Stimulated activated CD4-positive, alpha-beta T cell treated with anti-CD3 and anti-CD28 coated beads, Interleukin-1b, Interleukin-23, amount 100 ng/mL, for 4 hours (primary cell): ENCODE results near the gene TCF4.
"Not testable (repeated sequence)": the region's sequence is repeated elsewhere in the genome, so short reads cannot be mapped to it uniquely, and the experiment has no call there.

Experiments
- DNase-seq, 2 donors: peaks; one replicate each; pipeline ENCODE4 v3.0.0-alpha.2; 2020; ENCODE audit warnings: low read depth in 2 of 2

The TCF4 gene

DNA sequence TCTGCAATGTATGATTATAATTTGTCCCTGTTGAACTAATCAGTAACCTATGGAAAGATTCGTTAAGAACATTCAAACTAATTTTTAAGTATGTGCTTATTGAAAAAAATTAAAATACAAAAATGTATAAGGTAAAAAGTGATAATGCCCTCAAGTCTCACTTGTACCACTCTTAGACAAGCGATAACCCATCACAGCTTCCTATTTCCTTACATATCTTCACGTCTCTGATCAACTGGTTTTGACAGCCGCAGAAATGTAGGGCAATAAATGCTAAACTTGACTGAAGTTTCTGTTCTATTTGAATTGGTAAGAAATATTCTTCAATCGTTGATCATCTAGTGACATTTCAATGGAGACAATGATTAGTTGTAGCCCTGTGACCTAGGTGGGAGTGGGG lies 112.5 kb downstream of the TCF4 start:
- no peak for DNase-seq

GRCh38 chr18:55473560-55473959 lies 114.4 kb downstream of the TCF4 start:
- no peak for DNase-seq

- no peak for DNase-seq
Observed at GRCh38 chr18:55473058-55473457, 114.9 kb downstream of the TCF4 start.

GRCh38 chr18:55470826-55471225 lies 117.2 kb downstream of the TCF4 start:
- no peak for DNase-seq

DNA sequence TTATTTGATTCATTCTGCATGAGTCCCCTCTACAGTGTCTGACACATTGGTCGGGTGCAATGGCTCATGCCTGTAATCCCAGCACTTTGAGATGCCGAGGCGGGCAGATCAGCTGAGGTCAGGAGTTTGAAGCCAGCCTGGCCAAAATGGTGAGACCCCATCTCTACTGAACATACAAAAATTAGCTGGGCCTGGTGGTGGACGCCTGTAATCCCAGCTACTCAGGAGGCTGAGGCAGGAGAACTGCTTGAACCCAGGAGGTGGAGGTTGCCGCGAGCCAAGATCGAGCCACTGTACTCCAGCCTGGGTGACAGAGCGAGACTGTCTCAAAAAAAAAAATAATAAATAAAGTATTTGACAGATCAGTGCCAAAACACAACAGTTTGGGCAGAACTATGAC lies 118.9 kb downstream of the TCF4 start:
- not testable (repeated sequence) for DNase-seq

- DNase-seq = no peak
Observed at GRCh38 chr18:55466789-55467188, 121.2 kb downstream of the TCF4 start.

GRCh38 chr18:55465313-55465712 lies 122.7 kb downstream of the TCF4 start:
- no peak for DNase-seq

DNA sequence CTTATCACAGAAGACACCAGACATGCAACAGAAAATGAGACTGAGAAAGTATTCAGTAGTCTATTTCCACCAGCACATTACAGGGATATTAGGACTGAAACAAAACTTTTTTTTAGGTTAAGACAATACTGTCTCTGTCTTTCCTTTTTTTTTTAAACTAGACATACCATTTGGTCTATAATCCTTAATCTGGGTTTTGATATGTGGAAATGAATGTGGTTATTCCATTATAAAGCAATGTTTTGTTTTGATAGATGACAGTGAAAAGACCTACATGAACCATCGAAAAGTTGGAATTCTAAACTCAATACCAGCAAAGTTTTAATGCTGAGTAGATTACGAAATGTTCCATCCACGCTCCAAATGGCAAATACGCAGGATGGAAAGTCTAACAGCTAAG lies 123.4 kb downstream of the TCF4 start:
- DNase-seq = no peak

GRCh38 chr18:55462652-55463051 lies 125.3 kb downstream of the TCF4 start:
- no peak for DNase-seq

DNA sequence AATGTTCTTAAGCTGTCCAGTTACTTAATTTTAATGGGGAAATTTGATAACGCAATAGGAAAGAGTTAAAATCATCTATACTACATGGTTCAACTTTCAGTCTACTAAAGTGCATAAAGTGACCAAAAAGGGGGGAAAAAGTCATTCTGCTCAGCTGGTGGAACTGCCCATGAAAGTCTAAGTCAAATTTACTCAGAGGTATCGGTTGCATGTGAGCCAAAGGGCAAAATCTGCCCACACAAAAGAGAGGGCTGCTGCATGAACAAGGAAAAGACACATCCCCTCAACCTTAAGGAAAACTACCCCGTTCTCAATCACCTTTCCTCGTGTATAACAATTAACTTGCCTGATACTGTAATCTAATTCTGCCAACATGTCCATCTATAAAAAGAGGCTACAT lies 126.1 kb downstream of the TCF4 start:
- DNase-seq = no peak

GRCh38 chr18:55458456-55459203 lies 129.4 kb downstream of the TCF4 start:
- no peak for DNase-seq

GRCh38 chr18:55457028-55457427 lies 131.0 kb downstream of the TCF4 start:
- no peak for DNase-seq

DNA sequence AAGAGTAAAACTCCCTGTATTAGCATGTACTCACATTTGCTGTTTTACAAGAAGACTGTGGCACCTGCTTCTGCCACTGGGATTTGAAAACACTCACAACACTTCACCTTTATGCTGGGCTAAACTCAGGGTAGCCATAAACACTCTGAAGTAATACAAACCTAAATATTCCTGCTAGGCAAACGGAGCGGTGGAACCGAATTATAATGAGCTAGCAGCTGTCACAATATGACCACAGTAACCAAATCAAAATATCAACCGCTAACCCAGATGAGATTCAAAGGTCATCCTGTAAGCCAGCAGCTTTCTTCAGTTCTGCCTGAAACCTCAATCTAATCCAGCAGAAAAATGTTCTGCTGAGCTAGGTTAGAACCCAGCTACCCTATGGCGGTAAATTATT lies 132.1 kb downstream of the TCF4 start:
- DNase-seq = no peak

GRCh38 chr18:55453186-55453585 lies 134.8 kb downstream of the TCF4 start:
- no peak for DNase-seq

GRCh38 chr18:55452123-55452611 lies 135.8 kb downstream of the TCF4 start:
- DNase-seq = no peak

DNA sequence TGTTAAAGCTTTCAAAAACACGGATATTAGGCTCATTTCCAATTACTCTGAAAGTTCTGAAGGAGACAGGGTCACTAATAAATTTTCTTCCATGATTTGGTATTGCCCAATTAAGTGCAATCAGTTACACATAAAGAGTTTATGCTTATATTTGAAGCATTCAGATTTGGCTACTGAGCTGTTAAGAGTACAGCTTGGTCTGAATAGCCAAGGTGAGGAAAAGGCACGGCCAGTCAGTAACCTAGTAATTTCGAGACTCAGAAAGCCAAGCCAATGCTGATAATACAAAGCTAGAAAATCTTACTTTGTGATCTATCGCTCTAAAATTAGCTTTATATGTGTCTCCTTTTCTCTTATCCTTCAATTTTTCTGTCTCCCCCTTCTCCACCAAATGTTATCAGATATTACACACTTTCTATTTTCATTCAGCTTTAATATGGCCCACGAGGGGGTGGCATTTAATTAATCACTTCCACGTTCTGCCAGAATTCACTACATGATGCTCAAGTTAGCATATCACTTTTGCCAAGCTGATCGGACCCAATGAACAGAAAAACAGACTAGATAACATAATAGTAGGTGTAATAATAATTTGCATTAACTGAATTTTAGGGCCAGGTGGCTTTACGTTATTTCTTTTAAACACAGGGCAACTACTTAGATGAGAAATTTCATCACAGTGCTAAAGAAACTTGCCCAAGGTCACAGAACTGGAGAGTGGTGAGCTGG lies 138.4 kb downstream of the TCF4 start:
- no peak for DNase-seq

- DNase-seq = no peak
Observed at GRCh38 chr18:55448420-55448819, 139.6 kb downstream of the TCF4 start.

DNA sequence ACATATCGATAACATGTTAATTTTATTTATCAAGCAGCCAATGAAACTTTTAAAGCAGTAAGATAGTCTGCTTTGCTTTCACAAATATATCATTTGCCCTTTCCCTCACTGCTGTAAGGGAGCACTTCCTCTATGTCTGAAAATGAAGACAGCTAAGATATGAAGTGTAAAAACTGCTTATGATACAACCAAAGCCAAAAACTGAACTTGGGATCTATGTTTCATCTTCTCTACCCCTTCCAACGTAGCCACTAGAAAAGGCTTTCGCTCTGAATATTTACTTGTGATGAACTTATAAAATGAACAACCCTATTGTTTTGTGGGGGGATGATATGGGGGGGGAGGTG lies 140.3 kb downstream of the TCF4 start:
- no peak for DNase-seq

GRCh38 chr18:55446996-55447671 lies 140.9 kb downstream of the TCF4 start:
- DNase-seq = no peak

DNA sequence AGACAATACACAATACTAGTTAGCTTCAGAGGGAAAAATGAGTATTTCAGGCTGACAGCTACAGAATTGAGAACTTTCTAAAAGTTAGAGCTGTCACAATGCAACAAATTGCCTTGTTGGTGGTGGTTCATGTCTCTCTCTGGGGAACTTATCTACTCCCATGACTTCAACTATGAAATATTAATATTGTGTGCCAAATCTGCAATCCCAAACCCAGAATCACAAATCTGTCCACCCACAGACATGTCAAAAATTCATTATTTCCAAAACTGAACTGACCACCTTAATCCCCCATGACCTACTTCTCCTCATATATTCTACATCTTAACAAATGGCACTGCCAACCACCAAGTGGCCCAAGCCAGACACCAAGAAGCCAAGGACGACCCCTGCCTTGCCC lies 143.5 kb downstream of the TCF4 start:
- DNase-seq = no peak

- no peak for DNase-seq
Observed at GRCh38 chr18:55443776-55444175, 144.2 kb downstream of the TCF4 start.

DNA sequence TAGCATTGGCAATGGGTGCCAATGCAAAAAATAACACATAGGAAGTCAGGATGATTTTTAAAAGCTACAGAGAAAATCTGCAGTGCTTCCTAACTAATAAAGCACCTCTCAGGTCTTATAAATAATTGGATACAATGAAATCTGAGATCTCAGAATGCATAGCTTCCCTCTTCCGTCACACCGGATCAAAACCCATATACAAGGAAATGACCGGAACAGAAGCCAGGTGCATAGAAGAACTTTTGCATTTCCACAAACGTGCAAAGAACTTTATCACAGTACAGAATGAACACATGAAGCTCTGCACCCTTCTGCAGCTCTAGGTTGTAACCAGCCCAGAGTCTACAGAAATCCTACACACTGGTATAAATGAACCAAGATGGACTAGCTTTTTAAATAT lies 145.4 kb downstream of the TCF4 start:
- no peak for DNase-seq

- DNase-seq = no peak
Observed at GRCh38 chr18:55440988-55441387, 147.0 kb downstream of the TCF4 start.
